NCI-H187 (cell line): ENCODE measurements around the gene CFAP54.
"Not testable (repeated sequence)": the region's sequence is repeated elsewhere in the genome, so short reads cannot be mapped to it uniquely, and the experiment has no call there.

Source experiments
- DNase-seq, 2 experiments: peaks; one replicate each; lab custom pipeline; 2025; lab: John Stamatoyannopoulos, UW

The CFAP54 gene

GRCh38 chr12:96489392-96490056 is at the start of gene CFAP54:
Gene CFAP54 (plus strand): TSS chr12:96489577. CDS start chr12:96489610, 33 bp downstream.
- DNase-seq, result peak; percentile 88 to 96

- no peak for DNase-seq
Measured at GRCh38 chr12:96441816-96442215, 47.6 kb upstream of the CFAP54 start.

- DNase-seq, result no peak
Measured at GRCh38 chr12:96442906-96443305, 46.5 kb upstream of the CFAP54 start.

DNA sequence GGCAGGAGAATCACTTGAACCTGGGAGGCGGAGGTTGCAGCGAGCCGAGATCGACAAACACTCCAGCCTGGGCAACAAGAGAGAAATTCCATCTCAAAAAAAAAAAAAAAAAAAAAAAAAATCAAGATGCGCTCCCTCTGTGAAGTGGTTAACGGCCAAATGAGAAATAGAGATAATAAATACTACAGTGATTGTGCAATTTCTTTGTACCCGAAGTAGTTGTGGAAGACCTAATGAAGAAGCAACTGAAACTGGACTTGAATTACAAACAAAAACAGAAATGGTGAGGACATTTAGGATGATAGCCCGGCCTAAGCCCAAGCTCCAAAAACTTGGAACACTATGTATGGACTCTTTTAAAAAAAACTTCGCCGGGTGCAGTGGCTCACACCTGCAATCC is 45.0 kb upstream of the CFAP54 start:
- no peak for DNase-seq

DNA sequence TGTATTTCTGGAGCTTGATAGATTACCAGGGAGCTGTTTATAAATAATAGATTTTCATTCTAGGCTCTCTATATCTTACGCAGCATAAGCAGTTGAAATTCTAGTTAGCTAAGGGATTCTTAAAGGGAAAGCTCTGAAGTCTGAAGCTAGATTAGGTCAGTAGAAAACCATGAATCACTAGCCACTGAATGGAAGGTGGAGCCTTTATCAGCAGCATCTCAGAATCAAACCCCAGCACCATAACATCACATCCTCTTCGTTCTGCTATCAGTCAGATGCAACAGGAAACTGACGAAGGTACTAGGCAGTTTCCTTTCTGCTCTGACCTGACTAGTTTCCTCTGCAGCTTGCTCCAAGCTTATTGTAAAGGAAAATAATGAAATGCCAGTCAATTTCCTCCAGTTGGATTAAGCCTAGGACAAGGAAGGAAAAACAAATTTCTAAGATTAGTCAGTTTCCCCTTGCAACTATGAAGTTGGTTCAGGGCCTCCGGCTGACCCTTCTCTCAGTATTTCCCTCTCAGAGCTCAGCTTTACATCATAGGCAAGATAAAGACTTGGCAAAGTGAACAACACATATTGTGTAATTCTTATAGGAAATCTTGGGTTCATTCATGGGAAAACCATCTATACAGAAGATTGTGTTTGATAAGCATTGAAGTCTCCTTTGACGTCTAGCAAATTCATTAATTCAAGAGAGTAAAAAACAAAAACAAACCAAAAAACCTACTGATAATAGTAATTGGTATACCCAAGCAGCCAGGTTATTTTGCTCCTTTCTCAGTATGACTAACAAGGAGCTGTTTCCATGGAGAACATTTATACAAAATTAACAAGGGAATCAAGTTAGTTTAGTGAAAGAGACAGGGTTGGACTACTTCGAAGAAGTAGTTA is 43.4 kb upstream of the CFAP54 start:
- no peak for DNase-seq

DNA sequence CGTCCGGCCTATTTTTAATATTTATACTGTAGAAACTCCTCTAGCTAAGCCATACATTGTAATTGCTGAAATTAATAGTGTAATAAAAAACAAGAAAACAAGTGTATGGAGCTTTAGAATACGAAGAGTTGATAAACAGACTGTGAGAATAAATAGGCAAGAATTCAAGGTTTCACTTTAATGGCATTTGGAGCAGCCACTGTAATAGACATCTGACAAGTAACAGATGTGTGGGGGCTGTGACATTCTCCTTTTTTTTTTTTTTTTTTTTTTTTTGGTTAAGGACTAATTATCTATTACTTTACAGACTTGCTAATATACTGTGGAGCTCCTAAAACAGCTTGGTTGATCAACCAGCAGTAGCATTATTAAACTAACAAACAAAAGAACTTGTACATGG is 42.1 kb upstream of the CFAP54 start:
- no peak for DNase-seq

DNA sequence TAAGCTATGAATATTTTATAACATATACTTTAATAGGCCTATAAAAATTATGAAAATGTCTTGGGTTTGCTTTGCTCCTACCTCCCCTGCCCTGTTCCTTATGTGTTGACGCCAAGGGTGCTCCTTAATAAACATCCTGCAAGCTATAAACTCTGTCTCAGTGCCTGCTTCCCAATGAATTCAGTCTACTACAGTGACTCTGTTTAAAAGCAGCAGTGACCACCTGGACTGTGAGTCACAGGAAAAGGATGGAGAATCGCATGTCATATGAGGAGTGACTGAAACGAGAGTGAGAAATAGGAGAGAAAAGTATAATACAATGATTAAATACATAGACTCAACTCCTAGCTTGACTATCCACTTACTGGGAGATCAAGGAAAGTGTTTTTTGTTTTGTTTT is 41.1 kb upstream of the CFAP54 start:
- no peak for DNase-seq

- DNase-seq, result no peak
Measured at GRCh38 chr12:96452261-96452922, 37.0 kb upstream of the CFAP54 start.

GRCh38 chr12:96454396-96454795 is 35.0 kb upstream of the CFAP54 start:
- no peak for DNase-seq

- no peak for DNase-seq
Measured at GRCh38 chr12:96456265-96456974, 33.0 kb upstream of the CFAP54 start.

- no peak for DNase-seq
Measured at GRCh38 chr12:96457191-96457930, 32.0 kb upstream of the CFAP54 start.

GRCh38 chr12:96459281-96459680 is 30.1 kb upstream of the CFAP54 start:
- DNase-seq, result not testable (repeated sequence)

DNA sequence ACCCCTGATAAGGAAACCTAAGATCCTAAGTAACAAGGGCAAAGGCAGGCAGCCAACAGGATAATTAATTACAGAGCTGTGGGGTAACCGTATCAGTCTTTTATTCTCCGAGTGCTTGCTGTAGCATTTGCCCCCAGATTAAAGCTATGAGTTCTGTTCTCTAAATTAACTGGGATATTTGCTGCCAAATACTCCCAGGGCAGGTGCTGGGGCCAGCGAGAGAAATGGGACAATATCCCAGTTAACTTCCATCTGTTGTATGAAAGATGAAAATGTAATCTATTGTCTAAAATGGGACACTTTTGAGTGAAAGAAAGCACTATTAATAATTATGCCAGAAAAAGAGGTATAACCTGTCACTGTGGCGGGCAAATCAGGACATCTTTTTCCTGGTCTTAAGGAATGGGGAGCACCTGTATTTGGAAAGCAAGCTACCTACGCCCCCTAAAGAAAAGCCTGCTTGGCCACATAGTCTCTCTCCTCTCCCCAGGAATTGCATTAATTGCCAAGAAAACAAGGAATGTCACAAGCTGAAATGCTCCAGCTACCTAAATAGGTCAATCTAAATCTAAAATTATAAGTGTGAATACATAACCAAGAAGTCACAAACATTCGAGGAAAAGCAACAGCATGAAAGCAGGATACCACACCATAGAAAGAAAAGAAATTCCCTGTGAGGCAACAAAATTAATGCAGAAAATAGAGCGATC is 26.7 kb upstream of the CFAP54 start:
- DNase-seq, result no peak

- no peak for DNase-seq
Measured at GRCh38 chr12:96465896-96466295, 23.5 kb upstream of the CFAP54 start.

DNA sequence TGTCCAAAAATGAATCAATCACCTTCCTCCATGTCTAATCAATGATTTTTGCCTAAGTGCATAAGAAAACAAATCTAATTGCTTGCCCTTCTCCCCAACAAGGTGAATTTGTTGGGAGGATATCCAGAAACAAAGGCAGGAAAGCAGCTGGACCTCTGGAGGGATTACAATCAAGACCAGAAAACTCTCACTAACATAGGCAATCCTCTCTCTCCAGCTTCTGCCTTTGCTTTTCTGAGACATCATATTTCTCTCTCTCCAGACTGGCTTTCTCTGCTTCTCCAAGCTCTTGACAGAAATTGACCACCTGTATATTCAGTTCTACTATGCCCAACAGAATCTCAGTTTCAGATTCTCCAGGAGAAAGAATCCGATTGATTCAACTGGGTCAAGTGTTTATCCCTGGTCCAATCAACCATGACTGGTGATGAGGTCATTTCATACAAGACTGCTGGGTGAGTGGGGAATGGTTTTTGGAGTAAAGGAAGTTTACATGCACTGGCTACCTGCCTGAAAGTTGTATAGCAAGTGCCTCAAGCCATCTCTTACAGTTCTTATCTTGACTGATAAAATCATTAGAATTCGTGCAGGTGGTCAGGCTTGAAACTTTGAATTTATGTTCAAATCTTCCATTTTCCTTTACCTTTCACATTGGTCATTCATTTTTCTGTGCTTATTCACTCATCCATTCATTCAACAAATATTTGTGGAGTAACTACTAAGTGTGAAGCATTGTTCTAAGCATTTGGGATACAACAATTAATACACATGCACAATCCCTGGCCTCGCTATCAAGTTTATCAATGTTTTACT is 22.2 kb upstream of the CFAP54 start:
- DNase-seq, result no peak

DNA sequence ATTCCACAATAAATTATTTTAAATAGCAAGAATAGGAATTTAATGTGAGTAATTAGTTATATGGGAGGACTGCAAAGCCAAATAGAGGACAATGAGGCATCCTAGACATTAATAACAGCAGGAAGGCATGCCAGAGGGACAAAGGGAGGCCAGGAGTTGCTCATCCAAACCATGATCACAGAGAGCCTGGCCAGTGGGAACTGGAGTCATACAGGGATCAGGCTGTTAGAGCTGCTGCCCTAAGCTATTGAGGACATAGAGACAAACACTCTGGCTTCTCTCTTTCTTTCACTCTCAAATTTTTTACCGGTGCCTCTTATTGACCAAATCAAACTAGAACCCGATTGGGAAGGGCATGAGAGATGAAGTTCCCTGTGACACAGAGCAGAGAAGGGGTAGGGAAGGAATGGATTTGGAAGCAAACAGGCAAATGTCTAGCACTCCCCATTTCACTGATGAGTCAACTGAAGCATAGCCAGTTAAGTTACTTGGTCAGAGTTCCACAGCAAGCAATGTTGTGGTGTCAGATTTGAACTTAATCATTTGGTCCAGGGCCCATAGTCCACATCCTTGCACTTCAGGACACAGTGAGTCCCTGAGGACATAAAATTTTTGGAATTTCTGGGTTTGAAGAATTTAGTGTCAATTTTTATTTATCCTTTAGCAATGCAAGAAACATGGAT is 17.9 kb upstream of the CFAP54 start:
- no peak for DNase-seq

DNA sequence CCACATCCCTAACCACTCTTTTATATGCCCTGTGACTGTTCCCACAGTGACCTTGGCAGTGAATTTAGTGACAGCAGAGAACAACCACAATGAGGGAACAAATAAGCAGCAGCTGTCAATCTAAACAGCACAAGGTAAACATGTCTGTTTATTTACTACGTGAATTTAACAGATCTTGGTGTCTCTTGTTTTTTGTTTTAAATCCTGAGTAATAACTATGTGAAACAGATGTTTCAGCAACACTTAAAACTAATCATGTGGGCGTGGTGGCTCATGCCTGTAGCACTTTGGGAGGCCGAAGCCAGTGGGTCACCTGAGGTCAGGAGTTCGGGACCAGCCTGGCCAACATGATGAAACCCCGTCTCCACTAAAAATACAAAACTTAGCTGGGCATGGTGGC is 17.0 kb upstream of the CFAP54 start:
- DNase-seq, result no peak

- no peak for DNase-seq
Measured at GRCh38 chr12:96473394-96474093, 15.8 kb upstream of the CFAP54 start.

- DNase-seq, result no peak
Measured at GRCh38 chr12:96474206-96474605, 15.2 kb upstream of the CFAP54 start.
